Effector memory CD4-positive, alpha-beta T cell (primary cell): ENCODE measurements around the gene IFNL4.
"Not testable (repeated sequence)": the region's sequence is repeated elsewhere in the genome, so short reads cannot be mapped to it uniquely, and the experiment has no call there.

Experiments used
- DNase-seq, 3 donors: peaks; one replicate each; pipeline ENCODE4 v3.0.0-alpha.2; 2020
- H3K27ac ChIP-seq: 2 replicates; pipeline ENCODE4 v1.7.0; 2013; ENCODE audit warnings: mild to moderate bottlenecking, low read length, moderate library complexity; ENCODE audit not compliant: insufficient read depth, poor library complexity, severe bottlenecking
- H3K27me3 ChIP-seq: replicated peaks from 2 replicates; pipeline ENCODE4 v1.7.0; 2013; ENCODE audit warnings: mild to moderate bottlenecking, low read length; ENCODE audit not compliant: insufficient read depth, control insufficient read depth, poor library complexity, severe bottlenecking
- H3K36me3 ChIP-seq: 2 replicates; pipeline ENCODE4 v1.7.0; 2013; ENCODE audit warnings: mild to moderate bottlenecking, low read length, moderate library complexity; ENCODE audit not compliant: control insufficient read depth, insufficient read depth
- H3K4me1 ChIP-seq: 2 replicates; pipeline ENCODE4 v1.7.0; 2013; ENCODE audit warnings: low read length, mild to moderate bottlenecking; ENCODE audit not compliant: control insufficient read depth, insufficient read depth, poor library complexity, severe bottlenecking
- H3K4me3 ChIP-seq: 2 replicates; pipeline ENCODE4 v1.7.0; 2013; ENCODE audit warnings: low read length, low read depth, mild to moderate bottlenecking; ENCODE audit not compliant: insufficient read depth, poor library complexity, severe bottlenecking
- H3K9me3 ChIP-seq: 2 replicates; pipeline ENCODE4 v1.7.0; 2013; ENCODE audit warnings: mild to moderate bottlenecking, low read length, moderate library complexity; ENCODE audit not compliant: control insufficient read depth

IFNL4 gene

GRCh38 chr19:39273859-39274258, 25.2 kb upstream of the IFNL4 start:
- not testable (repeated sequence) for H3K27me3 ChIP-seq

GRCh38 chr19:39270036-39270871, 21.6 kb upstream of the IFNL4 start:
- H3K36me3 ChIP-seq = no peaks in the 10 kb centered on the region
- H3K27me3 ChIP-seq = no peaks in the 10 kb centered on the region
- H3K4me3 ChIP-seq = no peak overlapping the region
- H3K27ac ChIP-seq = no peak overlapping the region
- no peaks in the 10 kb centered on the region for H3K4me1 ChIP-seq
- H3K9me3 ChIP-seq = no peaks in the 10 kb centered on the region
- DNase-seq = no peak

More at GRCh38 chr19:39273859-39274258, 25.2 kb upstream of the IFNL4 start:
- not testable (repeated sequence) for H3K9me3 ChIP-seq, H3K4me1 ChIP-seq, H3K27ac ChIP-seq, H3K36me3 ChIP-seq, DNase-seq, H3K4me3 ChIP-seq

DNA sequence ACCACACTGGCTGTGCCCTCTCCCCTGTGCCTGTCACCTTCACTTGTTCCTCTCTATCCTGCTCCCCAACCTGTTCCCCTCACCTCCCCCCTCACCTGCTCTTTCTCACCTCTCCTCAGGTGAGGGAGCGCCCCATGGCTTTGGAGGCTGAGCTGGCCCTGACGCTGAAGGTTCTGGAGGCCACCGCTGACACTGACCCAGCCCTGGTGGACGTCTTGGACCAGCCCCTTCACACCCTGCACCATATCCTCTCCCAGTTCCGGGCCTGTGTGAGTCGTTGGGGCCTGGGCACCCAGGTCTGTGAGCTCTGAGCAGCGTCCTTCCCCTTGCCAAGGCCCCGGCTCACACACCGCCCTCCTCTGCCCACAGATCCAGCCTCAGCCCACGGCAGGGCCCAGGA, 20.7 kb upstream of the IFNL4 start:
- DNase-seq, H3K27me3 ChIP-seq: not testable (repeated sequence)

DNA sequence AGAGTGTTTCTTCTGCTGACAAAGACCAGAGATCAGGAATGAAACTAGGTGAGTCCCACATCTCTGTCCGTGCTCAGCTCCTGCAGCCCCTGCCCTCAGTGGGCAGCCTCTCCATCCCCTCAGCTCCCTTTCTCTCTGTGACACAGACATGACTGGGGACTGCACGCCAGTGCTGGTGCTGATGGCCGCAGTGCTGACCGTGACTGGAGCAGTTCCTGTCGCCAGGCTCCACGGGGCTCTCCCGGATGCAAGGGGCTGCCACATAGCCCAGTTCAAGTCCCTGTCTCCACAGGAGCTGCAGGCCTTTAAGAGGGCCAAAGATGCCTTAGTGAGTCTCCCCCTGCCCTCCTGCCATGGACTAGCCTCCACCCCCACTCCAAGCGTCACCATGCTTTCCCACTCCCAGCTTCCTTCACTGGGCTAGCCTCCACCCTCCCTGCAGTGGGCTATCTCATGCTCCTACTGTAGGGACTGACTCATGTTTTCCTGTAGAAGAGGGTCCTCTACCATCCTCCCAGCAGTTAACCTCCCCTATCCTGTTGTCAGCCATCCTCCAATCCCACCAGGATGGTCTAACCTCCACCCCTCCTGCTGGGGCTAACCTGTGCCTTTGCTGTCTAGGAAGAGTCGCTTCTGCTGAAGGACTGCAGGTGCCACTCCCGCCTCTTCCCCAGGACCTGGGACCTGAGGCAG, 20.0 kb upstream of the IFNL4 start:
- not testable (repeated sequence) for H3K4me1 ChIP-seq, H3K9me3 ChIP-seq, H3K4me3 ChIP-seq, H3K27ac ChIP-seq, H3K36me3 ChIP-seq, DNase-seq, H3K27me3 ChIP-seq

More for the DNA sequence above, 20.7 kb upstream of the IFNL4 start:
- H3K9me3 ChIP-seq, H3K36me3 ChIP-seq, H3K4me1 ChIP-seq, H3K4me3 ChIP-seq, H3K27ac ChIP-seq: not testable (repeated sequence)

DNA sequence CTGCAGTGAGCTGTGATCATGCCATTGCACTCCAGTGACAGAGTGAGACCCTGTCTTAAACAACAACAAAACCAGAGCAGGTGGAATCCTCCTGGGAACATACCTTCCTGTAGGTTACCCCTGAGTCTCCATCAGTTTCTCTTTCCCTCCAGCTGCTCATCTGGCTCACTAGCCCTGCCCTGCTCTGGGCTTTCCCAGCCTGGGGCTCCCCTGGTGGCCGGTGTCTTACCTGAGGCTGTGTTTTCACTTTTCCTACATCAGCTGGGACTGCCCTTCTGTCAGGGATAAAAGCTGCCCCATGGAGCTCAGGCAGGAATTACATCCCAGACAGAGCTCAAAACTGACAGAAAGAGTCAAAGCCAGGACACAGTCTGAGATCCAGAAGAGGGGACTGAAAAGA, 19.4 kb upstream of the IFNL4 start, which contains the start of gene IFNL2:
IFNL2 (plus strand) TSS at position 312 of the 400 bp plus-strand sequence. CDS start 173 bp downstream, outside the sequence.
- not testable (repeated sequence) for H3K4me1 ChIP-seq, H3K27me3 ChIP-seq, H3K36me3 ChIP-seq, H3K27ac ChIP-seq, H3K9me3 ChIP-seq, H3K4me3 ChIP-seq, DNase-seq

DNA sequence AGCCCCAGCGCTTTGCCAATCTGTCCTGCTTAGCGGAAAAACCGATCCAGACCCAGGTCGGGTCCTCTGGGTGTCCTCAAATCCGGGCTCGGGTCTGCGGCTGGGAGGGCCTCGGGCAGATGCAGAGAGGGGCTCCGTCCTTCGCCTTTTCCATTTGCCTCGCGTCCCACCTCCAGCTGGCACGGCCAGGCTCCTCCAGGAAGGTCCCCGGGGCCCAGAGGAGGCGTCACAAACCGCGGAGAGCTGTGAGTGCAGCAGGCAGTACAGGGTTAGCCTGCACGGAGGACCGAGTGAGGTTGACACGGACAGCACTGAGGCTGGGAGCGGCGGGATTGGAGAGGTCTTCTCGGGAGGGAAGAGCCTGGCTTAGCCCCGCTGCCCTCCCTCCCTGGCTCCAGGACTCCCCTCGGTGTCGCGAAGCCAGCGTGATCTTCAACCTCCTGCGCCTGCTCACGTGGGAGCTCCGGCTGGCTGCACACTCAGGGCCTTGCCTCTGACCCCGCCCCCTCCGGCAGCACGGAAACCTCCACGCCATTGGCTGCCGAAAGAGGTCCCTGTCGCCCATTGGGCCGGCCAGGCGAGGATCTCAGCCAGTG, 16.8 kb upstream of the IFNL4 start:
- no peaks in the 10 kb centered on the region for H3K4me1 ChIP-seq
- H3K27me3 ChIP-seq = peaks cover 18% of the 10 kb centered on the region

DNA sequence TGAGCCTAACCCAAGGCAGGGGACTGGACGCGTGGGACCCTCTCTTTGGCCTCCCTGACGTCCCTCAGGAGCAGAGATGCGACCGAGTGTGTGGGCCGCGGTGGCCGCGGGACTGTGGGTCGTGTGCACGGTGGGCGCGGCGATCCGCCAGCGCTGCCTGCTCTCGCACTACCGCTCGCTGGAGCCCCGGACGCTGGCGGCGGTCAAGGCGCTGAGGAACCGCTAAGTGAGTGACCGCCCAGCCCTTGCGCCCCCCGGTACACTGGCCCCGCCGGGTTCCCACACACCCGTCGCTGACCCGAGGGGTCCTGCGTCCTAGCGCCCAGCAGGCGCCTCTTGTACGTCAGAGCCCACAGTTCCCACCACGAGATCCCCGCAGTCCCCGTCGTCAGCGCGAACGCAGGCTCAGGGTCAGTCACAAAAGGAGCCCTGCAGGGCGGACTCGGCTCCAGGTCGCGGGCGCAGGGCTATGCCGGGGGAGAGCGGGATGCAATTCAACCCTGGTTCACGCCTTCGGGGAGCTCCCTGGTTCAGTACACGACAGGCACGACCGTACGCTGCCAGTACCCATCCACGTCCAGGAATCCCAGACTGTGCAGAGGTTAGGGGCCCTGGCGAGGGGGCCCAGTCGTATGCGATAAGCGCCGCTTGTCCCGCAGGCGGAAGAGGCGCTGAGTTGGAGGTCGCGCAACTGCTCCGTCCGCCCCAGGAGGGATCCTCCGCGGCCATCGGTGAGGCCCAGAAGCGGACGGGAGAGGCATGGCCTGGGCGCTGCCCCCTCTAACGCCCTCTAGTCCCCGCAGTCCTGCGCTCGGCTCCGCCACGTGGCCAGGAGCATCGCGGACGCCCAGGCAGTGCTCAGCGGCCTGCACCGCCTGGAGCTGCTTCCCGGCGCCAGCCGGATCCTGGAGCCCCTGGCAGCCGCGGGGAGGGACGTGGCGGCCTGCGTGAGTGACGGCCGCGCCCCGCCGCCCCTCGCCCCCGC, 15.9 kb upstream of the IFNL4 start:
- peaks cover 18% of the 10 kb centered on the region for H3K27me3 ChIP-seq
- H3K9me3 ChIP-seq = no peaks in the 10 kb centered on the region
- H3K4me3 ChIP-seq = no peak overlapping the region

More for the DNA sequence above, 16.8 kb upstream of the IFNL4 start:
- H3K4me3 ChIP-seq = no peak overlapping the region
- no peaks in the 10 kb centered on the region for H3K9me3 ChIP-seq
- no peaks in the 10 kb centered on the region for H3K36me3 ChIP-seq
- no peak overlapping the region for H3K27ac ChIP-seq
- no peak for DNase-seq

DNA sequence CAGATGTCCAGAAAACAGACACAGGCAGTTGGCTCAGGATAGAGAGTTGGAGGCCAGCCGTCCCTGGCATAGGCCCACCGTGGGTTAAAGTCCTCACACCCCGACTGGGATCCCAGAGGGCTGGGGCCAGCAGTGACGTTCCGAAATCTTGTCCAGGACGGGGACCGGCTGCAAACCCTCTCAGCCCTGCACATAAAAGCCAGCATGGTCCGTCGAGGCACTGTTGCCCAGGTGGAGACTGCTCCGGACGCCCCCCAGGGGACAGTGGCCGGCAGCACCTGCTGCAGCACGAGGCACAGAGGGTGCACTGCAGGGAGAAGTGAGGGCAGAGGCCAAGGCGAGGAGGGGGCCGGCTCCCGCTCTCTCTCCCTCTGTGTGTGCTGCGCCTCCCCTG, 15.3 kb upstream of the IFNL4 start:
- no peaks in the 10 kb centered on the region for H3K36me3 ChIP-seq
- peaks cover 18% of the 10 kb centered on the region for H3K27me3 ChIP-seq
- H3K9me3 ChIP-seq = no peaks in the 10 kb centered on the region
- DNase-seq = no peak
- H3K4me1 ChIP-seq = no peaks in the 10 kb centered on the region
- no peak overlapping the region for H3K27ac ChIP-seq
- no peak overlapping the region for H3K4me3 ChIP-seq

More for the DNA sequence above, 15.9 kb upstream of the IFNL4 start:
- no peak overlapping the region for H3K27ac ChIP-seq
- no peak for DNase-seq
- no peaks in the 10 kb centered on the region for H3K4me1 ChIP-seq
- H3K36me3 ChIP-seq = no peaks in the 10 kb centered on the region

DNA sequence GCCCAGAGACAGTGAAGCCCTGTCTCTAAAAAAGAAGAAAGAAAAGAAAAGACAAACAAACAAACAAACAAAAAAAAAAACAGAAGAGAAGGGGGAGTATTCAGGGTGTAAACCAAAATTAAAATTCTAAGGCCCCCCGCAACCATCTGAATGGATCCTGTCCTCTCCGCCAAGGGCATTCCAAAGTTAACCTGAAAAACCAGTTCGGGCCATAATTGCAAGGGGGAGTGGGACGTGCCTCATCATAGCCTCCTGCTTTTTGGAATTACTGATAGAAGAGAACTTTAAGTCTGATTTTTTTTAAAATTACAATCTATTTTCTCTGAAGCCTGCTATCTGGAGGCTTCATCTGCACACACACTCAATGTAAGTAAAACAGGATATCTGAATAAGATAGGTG, 13.8 kb upstream of the IFNL4 start:
- H3K4me1 ChIP-seq = no peaks in the 10 kb centered on the region
- no peak for DNase-seq
- H3K27me3 ChIP-seq = peaks cover 18% of the 10 kb centered on the region
- no peaks in the 10 kb centered on the region for H3K9me3 ChIP-seq
- H3K4me3 ChIP-seq = no peak overlapping the region
- no peaks in the 10 kb centered on the region for H3K36me3 ChIP-seq
- H3K27ac ChIP-seq = no peak overlapping the region
